NCI-H2227 (cell line): ENCODE data around the gene SIRPB1.
"Not testable (repeated sequence)": the region's sequence is repeated elsewhere in the genome, so short reads cannot be mapped to it uniquely, and the experiment has no call there.

Experiments used
- DNase-seq: peaks from one replicate; lab custom pipeline; 2025; ENCODE audit not compliant: unreplicated experiment; lab: John Stamatoyannopoulos, UW

SIRPB1 gene

GRCh38 chr20:1600736-1601135, 19.1 kb downstream of the SIRPB1 start:
- DNase-seq, result no peak

GRCh38 chr20:1595333-1595732, 24.5 kb downstream of the SIRPB1 start:
- no peak for DNase-seq

GRCh38 chr20:1588533-1589460, 31.0 kb downstream of the SIRPB1 start:
- DNase-seq, result no peak

GRCh38 chr20:1587781-1588532, 31.9 kb downstream of the SIRPB1 start:
- DNase-seq, result no peak

- DNase-seq, result no peak
These were observed 40.3 kb downstream of the SIRPB1 start for GRCh38 chr20:1579488-1579887.

- DNase-seq, result no peak
These were observed 41.9 kb downstream of the SIRPB1 start for GRCh38 chr20:1577906-1578305.

GRCh38 chr20:1577313-1577712, 42.5 kb downstream of the SIRPB1 start:
- DNase-seq, result not testable (repeated sequence)

- no peak for DNase-seq
These were observed 43.2 kb downstream of the SIRPB1 start for GRCh38 chr20:1576641-1577040.

- DNase-seq, result not testable (repeated sequence)
These were observed 43.8 kb downstream of the SIRPB1 start for GRCh38 chr20:1576003-1576402.

- not testable (repeated sequence) for DNase-seq
These were observed 48.2 kb downstream of the SIRPB1 start for GRCh38 chr20:1571583-1571982.
